Measurements from ENCODE around the gene TRIM63. TPM values are rescaled to one million over a fixed set of nuclear protein-coding genes. Genes with fewer than 3 reads are reported as not detected.
A peak's percentile ranks its signal among the peaks of the same experiment; 100 is the strongest.

TRIM63 gene
- total RNA-seq, 1 experiment from 2014 or later: not detected

DNA sequence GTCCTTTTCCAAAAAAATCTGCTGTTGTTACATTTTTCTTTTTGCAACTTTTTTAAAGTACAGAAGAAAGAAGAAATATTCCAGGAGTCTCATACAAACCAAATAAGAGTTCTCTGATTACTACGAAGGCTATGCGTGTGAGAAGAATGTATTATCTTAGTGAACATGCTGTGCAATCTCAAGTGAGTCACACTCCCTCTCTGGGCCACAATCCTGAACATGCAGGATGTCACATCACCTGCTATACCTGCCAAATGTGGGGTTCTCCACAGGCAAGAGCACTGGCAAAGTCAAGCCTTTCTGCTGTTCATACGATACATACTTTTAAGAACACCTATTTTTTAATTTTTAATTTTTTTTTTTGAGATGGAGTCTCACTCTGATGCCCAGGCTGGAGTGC, 21.7 kb upstream of the TRIM63 start:
- Histone ChIP-seq H2AFZ (no peak overlapping the region), H3K27me3 (ENCODE audit: insufficient read depth, low read depth) (no peaks in the 10 kb centered on the region), H3K9me2 (ENCODE audit: insufficient read depth) (no peaks in the 10 kb centered on the region), H3F3A (ENCODE audit: insufficient read depth, low read depth) (no peaks in the 10 kb centered on the region), H3K9me3 (ENCODE audit: insufficient read depth, low read depth) (no peaks in the 10 kb centered on the region), H3K79me2 (ENCODE audit: low read depth) (no peaks in the 10 kb centered on the region), H3K4me1 (replicated peaks; ENCODE audit: insufficient read depth) (peaks cover 5% of the 10 kb centered on the region), H3K4me3 (no peak overlapping the region), H3K36me3 (ENCODE audit: low read depth) (no peaks in the 10 kb centered on the region), H4K20me1 (ENCODE audit: insufficient read depth) (no peaks in the 10 kb centered on the region), H3K4me2 (no peak overlapping the region), H3K27ac (no peak overlapping the region)
- intact Hi-C loops (cut with micrococcal nuclease; ENCODE audit: unreplicated experiment): no loop called here
- DNase-seq: no peak
- no peak for TF ChIP-seq EZH2 (IDR thresholded peaks at IDR 0.05; ENCODE audit: low read depth)
- TF ChIP-seq, protein P1, sequence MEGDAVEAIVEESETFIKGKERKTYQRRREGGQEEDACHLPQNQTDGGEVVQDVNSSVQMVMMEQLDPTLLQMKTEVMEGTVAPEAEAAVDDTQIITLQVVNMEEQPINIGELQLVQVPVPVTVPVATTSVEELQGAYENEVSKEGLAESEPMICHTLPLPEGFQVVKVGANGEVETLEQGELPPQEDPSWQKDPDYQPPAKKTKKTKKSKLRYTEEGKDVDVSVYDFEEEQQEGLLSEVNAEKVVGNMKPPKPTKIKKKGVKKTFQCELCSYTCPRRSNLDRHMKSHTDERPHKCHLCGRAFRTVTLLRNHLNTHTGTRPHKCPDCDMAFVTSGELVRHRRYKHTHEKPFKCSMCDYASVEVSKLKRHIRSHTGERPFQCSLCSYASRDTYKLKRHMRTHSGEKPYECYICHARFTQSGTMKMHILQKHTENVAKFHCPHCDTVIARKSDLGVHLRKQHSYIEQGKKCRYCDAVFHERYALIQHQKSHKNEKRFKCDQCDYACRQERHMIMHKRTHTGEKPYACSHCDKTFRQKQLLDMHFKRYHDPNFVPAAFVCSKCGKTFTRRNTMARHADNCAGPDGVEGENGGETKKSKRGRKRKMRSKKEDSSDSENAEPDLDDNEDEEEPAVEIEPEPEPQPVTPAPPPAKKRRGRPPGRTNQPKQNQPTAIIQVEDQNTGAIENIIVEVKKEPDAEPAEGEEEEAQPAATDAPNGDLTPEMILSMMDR (conservative IDR thresholded peaks at IDR 0.05): no peak
- no TSS peak for BruUV-seq (replicated peaks)
- ChIA-PET POLR2A (ENCODE audit: unreplicated experiment) (no interaction called here), CTCF (no interaction called here)

DNA sequence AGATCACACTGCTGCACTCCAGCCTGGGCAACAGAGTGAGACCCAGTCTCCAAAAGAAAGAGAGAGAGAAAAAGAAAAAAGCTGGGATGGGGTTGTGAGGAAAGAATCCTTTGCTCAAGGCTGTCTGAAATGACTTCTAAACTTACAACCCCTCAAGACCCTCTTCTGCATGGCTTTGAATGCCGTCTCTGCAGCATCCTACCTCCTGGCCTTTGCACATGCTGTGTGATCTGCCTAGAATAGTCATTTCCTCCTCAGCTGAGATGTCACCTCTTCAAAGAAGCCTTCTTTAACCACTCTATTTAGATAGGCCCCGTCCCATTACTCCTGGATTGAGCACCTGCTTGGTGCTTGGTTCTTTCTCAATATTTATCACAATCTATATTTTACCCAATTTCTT, 17.4 kb upstream of the TRIM63 start:
- Histone ChIP-seq H3K9me3 (ENCODE audit: insufficient read depth, low read depth) (no peaks in the 10 kb centered on the region), H3F3A (ENCODE audit: insufficient read depth, low read depth) (peaks cover 9% of the 10 kb centered on the region; the same call in 1 of the 2 replicates), H3K79me2 (ENCODE audit: low read depth) (no peaks in the 10 kb centered on the region), H3K27ac (no peak overlapping the region), H3K9me2 (ENCODE audit: insufficient read depth) (no peaks in the 10 kb centered on the region), H4K20me1 (ENCODE audit: insufficient read depth) (no peaks in the 10 kb centered on the region), H3K4me1 (replicated peaks; ENCODE audit: insufficient read depth) (peaks cover 31% of the 10 kb centered on the region), H3K4me2 (no peak overlapping the region), H3K27me3 (ENCODE audit: insufficient read depth, low read depth) (no peaks in the 10 kb centered on the region), H3K36me3 (ENCODE audit: low read depth) (no peaks in the 10 kb centered on the region), H2AFZ (no peak overlapping the region), H3K4me3 (no peak overlapping the region)
- no peak for DNase-seq
- ChIA-PET POLR2A (ENCODE audit: unreplicated experiment) (interaction anchor here (0.6 kb wide), 1 partner anchor 38 kb away, joined by 5 read pairs; no protein-coding TSS in a partner anchor), CTCF (no interaction called here)
- BruUV-seq (replicated peaks): no TSS peak
- TF ChIP-seq, protein P1 (conservative IDR thresholded peaks at IDR 0.05): no peak
- no peak for TF ChIP-seq EZH2 (IDR thresholded peaks at IDR 0.05; ENCODE audit: low read depth)
- intact Hi-C loops (cut with micrococcal nuclease; ENCODE audit: unreplicated experiment): no loop called here

DNA sequence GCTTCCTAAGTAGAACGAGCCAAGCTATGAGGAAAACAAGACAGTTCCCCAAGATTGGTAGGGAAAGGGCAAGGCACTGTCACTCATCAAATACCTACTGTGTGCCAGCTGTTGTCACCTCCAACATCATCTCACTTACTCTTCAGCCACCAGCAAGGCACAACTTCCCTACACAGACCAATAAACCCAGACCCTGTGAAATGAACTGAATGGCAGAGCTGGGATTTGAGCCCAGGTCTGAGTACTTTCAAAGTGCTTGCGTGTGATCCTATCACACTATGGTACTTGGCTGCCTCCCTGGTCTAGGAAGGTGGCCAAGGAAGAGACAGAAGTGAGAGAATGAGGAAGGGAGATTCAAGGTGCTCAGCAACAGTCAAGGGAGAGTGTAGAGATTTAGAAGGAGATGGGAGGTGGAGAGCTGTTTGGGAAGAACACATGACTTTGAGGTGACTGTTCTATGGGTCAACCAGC, 16.7 kb upstream of the TRIM63 start:
- no peaks in the 10 kb centered on the region for H3K27me3 ChIP-seq (ENCODE audit: insufficient read depth, low read depth)
- no peak for DNase-seq
- no TSS peak for BruUV-seq (replicated peaks)
- H3K4me2 ChIP-seq: peak overlapping the region; percentile 41; the same call in 1 of the 2 replicates
- ChIA-PET CTCF (no interaction called here), POLR2A (ENCODE audit: unreplicated experiment) (interaction anchor here (0.6 kb wide), 1 partner anchor 128 kb away, joined by 3 read pairs; no protein-coding TSS in a partner anchor)
- H3F3A ChIP-seq (ENCODE audit: insufficient read depth, low read depth): peaks cover 14% of the 10 kb centered on the region; the same call in 1 of the 2 replicates
- H2AFZ ChIP-seq: no peak overlapping the region
- H3K4me1 ChIP-seq (replicated peaks; ENCODE audit: insufficient read depth): peaks cover 38% of the 10 kb centered on the region
- H3K27ac ChIP-seq: 0 out of 2 replicates have a peak overlapping the region, but pooled peaks have one; percentile 38
- no peaks in the 10 kb centered on the region for H3K79me2 ChIP-seq (ENCODE audit: low read depth)
- no peaks in the 10 kb centered on the region for H3K9me2 ChIP-seq (ENCODE audit: insufficient read depth)
- no peaks in the 10 kb centered on the region for H3K9me3 ChIP-seq (ENCODE audit: insufficient read depth, low read depth)
- intact Hi-C loops (cut with micrococcal nuclease; ENCODE audit: unreplicated experiment): no loop called here
- no peak overlapping the region for H3K4me3 ChIP-seq
- TF ChIP-seq, protein P1 (conservative IDR thresholded peaks at IDR 0.05): no peak
- no peak for TF ChIP-seq EZH2 (IDR thresholded peaks at IDR 0.05; ENCODE audit: low read depth)
- H3K36me3 ChIP-seq (ENCODE audit: low read depth): no peaks in the 10 kb centered on the region
- no peaks in the 10 kb centered on the region for H4K20me1 ChIP-seq (ENCODE audit: insufficient read depth)

All from PC-9 (cell line).